ENCODE measurements around the gene NANOS2. TPM values are rescaled to one million over a fixed set of nuclear protein-coding genes. Genes with fewer than 3 reads are reported as not detected.
"Not testable (repeated sequence)": the region's sequence is repeated elsewhere in the genome, so short reads cannot be mapped to it uniquely, and the experiment has no call there.

Gene NANOS2
- total RNA-seq, 1 donor, result not detected

- DNase-seq (ENCODE audit: insufficient read length, low spot score, missing footprints), result peak; percentile 22
- Histone ChIP-seq H3K27me3 (ENCODE audit: insufficient read depth, low read length) (no peaks in the 10 kb centered on the region), H3K36me3 (ENCODE audit: insufficient read depth, low read length) (peaks cover 13% of the 10 kb centered on the region), H3K27ac (ENCODE audit: low read depth, low read length) (no peak overlapping the region), H3K79me2 (ENCODE audit: insufficient read depth, low read length) (peaks cover 10% of the 10 kb centered on the region), H3K4me1 (ENCODE audit: insufficient read depth, low read length) (peaks cover 5% of the 10 kb centered on the region), H4K20me1 (ENCODE audit: insufficient read depth, low read length) (peaks cover 12% of the 10 kb centered on the region), H3K4me3 (ENCODE audit: insufficient read depth, low read length) (no peak overlapping the region), H2AFZ (ENCODE audit: low read length) (no peak overlapping the region), H3K9me3 (ENCODE audit: low read depth, low read length) (no peaks in the 10 kb centered on the region), H3K4me2 (ENCODE audit: insufficient read depth, low read length) (peak overlapping the region; percentile 95)
- no peak for TF ChIP-seq CTCF (IDR thresholded peaks at IDR 0.05; ENCODE audit: extremely low read depth, low read depth, low read length)
Measured at GRCh38 chr19:45899919-45900589, 14.5 kb downstream of the NANOS2 start.

DNA sequence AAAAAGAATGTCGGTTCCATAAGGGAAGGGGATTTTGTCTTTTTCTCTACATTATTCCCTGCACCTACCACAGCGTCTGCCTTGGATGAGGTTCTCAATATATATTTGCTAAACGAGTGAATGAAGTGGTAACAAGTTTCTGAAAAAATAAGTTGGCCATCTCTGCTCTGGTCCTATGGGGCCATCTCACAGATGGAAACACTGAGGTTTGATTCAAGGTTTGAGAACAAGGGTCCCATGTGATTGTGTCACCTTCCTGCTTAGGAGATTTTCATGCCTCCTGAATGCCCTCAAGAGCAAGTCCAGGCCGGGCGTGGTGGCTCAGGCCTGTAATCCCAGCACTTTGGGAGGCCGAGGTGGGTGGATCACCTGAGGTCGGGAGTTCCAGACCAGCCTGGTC lies 15.3 kb downstream of the NANOS2 start:
- DNase-seq (ENCODE audit: insufficient read length, low spot score, missing footprints), result peak; percentile 57
- no peak for TF ChIP-seq CTCF (IDR thresholded peaks at IDR 0.05; ENCODE audit: extremely low read depth, low read depth, low read length)
- H3K79me2 ChIP-seq (ENCODE audit: insufficient read depth, low read length), result peaks cover 10% of the 10 kb centered on the region

GRCh38 chr19:45897261-45897812 lies 17.2 kb downstream of the NANOS2 start:
- Histone ChIP-seq H3K4me2 (ENCODE audit: insufficient read depth, low read length) (no peak overlapping the region), H3K27me3 (ENCODE audit: insufficient read depth, low read length) (no peaks in the 10 kb centered on the region), H3K27ac (ENCODE audit: low read depth, low read length) (no peak overlapping the region), H3K79me2 (ENCODE audit: insufficient read depth, low read length) (peaks cover 10% of the 10 kb centered on the region), H4K20me1 (ENCODE audit: insufficient read depth, low read length) (peaks cover 12% of the 10 kb centered on the region), H2AFZ (ENCODE audit: low read length) (no peak overlapping the region), H3K4me3 (ENCODE audit: insufficient read depth, low read length) (no peak overlapping the region), H3K9me3 (ENCODE audit: low read depth, low read length) (no peaks in the 10 kb centered on the region), H3K4me1 (ENCODE audit: insufficient read depth, low read length) (peaks cover 5% of the 10 kb centered on the region), H3K36me3 (ENCODE audit: insufficient read depth, low read length) (peaks cover 15% of the 10 kb centered on the region)
- no peak for TF ChIP-seq CTCF (IDR thresholded peaks at IDR 0.05; ENCODE audit: extremely low read depth, low read depth, low read length)
- DNase-seq (ENCODE audit: insufficient read length, low spot score, missing footprints), result peak; percentile 6

More for the DNA sequence above, 15.3 kb downstream of the NANOS2 start:
- Histone ChIP-seq H3K9me3 (ENCODE audit: low read depth, low read length) (no peaks in the 10 kb centered on the region), H3K27ac (ENCODE audit: low read depth, low read length) (no peak overlapping the region), H3K27me3 (ENCODE audit: insufficient read depth, low read length) (no peaks in the 10 kb centered on the region), H3K4me2 (ENCODE audit: insufficient read depth, low read length) (no peak overlapping the region), H3K4me3 (ENCODE audit: insufficient read depth, low read length) (no peak overlapping the region), H3K4me1 (ENCODE audit: insufficient read depth, low read length) (peaks cover 5% of the 10 kb centered on the region), H4K20me1 (ENCODE audit: insufficient read depth, low read length) (peaks cover 12% of the 10 kb centered on the region), H3K36me3 (ENCODE audit: insufficient read depth, low read length) (peaks cover 15% of the 10 kb centered on the region), H2AFZ (ENCODE audit: low read length) (no peak overlapping the region)

DNA sequence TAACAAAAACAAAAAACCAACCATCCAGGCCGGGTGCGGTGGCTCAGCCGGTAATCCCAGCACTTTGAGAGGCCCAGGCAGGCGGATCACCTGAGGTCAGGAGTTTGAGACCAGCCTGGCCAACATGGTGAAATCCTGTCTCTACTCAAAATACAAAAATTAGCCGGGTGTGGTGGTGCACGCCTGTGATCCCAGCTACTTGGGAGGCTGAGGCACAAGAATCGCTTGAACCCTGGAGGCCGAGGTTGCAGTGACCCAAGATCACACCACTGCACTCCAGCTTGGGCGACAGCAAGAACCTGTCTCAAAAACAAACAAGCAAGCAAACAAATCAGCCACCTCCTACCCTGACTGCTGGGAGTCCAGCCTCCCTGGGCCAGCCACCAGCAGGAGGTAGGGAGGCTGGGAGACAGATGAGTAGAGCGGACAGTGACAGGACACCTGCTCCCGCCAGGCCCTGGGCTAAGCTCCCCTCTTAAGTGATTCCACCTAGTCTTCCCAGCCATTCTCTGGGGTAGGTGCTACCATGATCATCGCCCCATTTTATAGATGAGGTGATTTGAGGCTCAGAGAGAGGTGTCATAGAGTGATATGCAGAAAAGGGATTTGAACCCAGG lies 18.5 kb downstream of the NANOS2 start:
- not testable (repeated sequence) for H3K79me2 ChIP-seq (ENCODE audit: insufficient read depth, low read length)

More for the DNA sequence above, 18.5 kb downstream of the NANOS2 start:
- H3K4me2 ChIP-seq (ENCODE audit: insufficient read depth, low read length); H3K4me1 ChIP-seq (ENCODE audit: insufficient read depth, low read length); H2AFZ ChIP-seq (ENCODE audit: low read length); H3K4me3 ChIP-seq (ENCODE audit: insufficient read depth, low read length); H3K9me3 ChIP-seq (ENCODE audit: low read depth, low read length); H3K27ac ChIP-seq (ENCODE audit: low read depth, low read length); H3K27me3 ChIP-seq (ENCODE audit: insufficient read depth, low read length): not testable (repeated sequence)
- peaks cover 15% of the 10 kb centered on the region for H3K36me3 ChIP-seq (ENCODE audit: insufficient read depth, low read length)
- H4K20me1 ChIP-seq (ENCODE audit: insufficient read depth, low read length), result peaks cover 12% of the 10 kb centered on the region
- peak; percentile 51 for DNase-seq (ENCODE audit: insufficient read length, low spot score, missing footprints)

All from osteoblast (primary cell).